OCI-LY1 (cell line): ENCODE results near the gene MYL12B.
"Not testable (repeated sequence)": the region's sequence is repeated elsewhere in the genome, so short reads cannot be mapped to it uniquely, and the experiment has no call there.

Experiments
- CTCF ChIP-seq: fragments of 200-600 bp; sonication (generic), shearing (Covaris generic); IDR thresholded peaks from 2 replicates; pipeline ENCODE4 v1.5.1; 2017; ENCODE audit warnings: mild to moderate bottlenecking, antibody characterized with exemption, low read length, moderate library complexity, mixed read lengths
- EZH2 ChIP-seq: fragments of 200-600 bp; sonication (generic), shearing (Covaris generic); IDR thresholded peaks from 2 replicates; pipeline ENCODE4 v1.8.0; 2017; ENCODE audit warnings: borderline replicate concordance, mixed run types, mild to moderate bottlenecking, antibody characterized with exemption, low read length, moderate library complexity, mixed read lengths

- TF ChIP-seq CTCF, EZH2: not testable (repeated sequence)
Observed at GRCh38 chr18:3277643-3278213, 15.8 kb downstream of the MYL12B start.
